BE2C (cell line): ENCODE data around the gene FOXN1.

Experiments used
- DNase-seq: peaks from one replicate; pipeline ENCODE4 v3.0.0-alpha.2; 2020
- H3K27me3 ChIP-seq: fragments of 250-450 bp; sonication (Bioruptor Pico); 2 replicates; pipeline ENCODE4 v1.5.1; 2020; ENCODE audit warnings: mild to moderate bottlenecking
- H3K36me3 ChIP-seq: fragments of 250-450 bp; sonication (Bioruptor Pico); 2 replicates; pipeline ENCODE4 v1.5.1; 2020; ENCODE audit warnings: mild to moderate bottlenecking
- H3K4me1 ChIP-seq: fragments of 250-450 bp; sonication (Bioruptor Pico); 2 replicates; pipeline ENCODE4 v1.5.1; 2020
- H3K4me3 ChIP-seq: 2 replicates; pipeline ENCODE4 v1.5.1; 2011; ENCODE audit warnings: low read depth, low read length
- H3K9me3 ChIP-seq: fragments of 250-450 bp; sonication (Bioruptor Pico); 2 replicates; pipeline ENCODE4 v1.5.1; 2020
- TF ChIP-seq, protein P1 (sequence below): IDR thresholded peaks from 2 replicates; pipeline ENCODE4 v1.5.1; 2012; ENCODE audit warnings: mild to moderate bottlenecking, low read depth, low read length

Gene FOXN1

GRCh38 chr17:28524476-28525424 lies 18.6 kb downstream of the FOXN1 start:
- no peak overlapping the region for H3K4me3 ChIP-seq
- no peaks in the 10 kb centered on the region for H3K27me3 ChIP-seq
- TF ChIP-seq, protein P1, sequence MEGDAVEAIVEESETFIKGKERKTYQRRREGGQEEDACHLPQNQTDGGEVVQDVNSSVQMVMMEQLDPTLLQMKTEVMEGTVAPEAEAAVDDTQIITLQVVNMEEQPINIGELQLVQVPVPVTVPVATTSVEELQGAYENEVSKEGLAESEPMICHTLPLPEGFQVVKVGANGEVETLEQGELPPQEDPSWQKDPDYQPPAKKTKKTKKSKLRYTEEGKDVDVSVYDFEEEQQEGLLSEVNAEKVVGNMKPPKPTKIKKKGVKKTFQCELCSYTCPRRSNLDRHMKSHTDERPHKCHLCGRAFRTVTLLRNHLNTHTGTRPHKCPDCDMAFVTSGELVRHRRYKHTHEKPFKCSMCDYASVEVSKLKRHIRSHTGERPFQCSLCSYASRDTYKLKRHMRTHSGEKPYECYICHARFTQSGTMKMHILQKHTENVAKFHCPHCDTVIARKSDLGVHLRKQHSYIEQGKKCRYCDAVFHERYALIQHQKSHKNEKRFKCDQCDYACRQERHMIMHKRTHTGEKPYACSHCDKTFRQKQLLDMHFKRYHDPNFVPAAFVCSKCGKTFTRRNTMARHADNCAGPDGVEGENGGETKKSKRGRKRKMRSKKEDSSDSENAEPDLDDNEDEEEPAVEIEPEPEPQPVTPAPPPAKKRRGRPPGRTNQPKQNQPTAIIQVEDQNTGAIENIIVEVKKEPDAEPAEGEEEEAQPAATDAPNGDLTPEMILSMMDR = no peak
- no peak for DNase-seq
- no peaks in the 10 kb centered on the region for H3K36me3 ChIP-seq
- H3K4me1 ChIP-seq = no peaks in the 10 kb centered on the region
- H3K9me3 ChIP-seq = no peaks in the 10 kb centered on the region

GRCh38 chr17:28526381-28526780 lies 20.2 kb downstream of the FOXN1 start:
- H3K9me3 ChIP-seq = no peaks in the 10 kb centered on the region
- TF ChIP-seq, protein P1 = no peak
- DNase-seq = no peak

DNA sequence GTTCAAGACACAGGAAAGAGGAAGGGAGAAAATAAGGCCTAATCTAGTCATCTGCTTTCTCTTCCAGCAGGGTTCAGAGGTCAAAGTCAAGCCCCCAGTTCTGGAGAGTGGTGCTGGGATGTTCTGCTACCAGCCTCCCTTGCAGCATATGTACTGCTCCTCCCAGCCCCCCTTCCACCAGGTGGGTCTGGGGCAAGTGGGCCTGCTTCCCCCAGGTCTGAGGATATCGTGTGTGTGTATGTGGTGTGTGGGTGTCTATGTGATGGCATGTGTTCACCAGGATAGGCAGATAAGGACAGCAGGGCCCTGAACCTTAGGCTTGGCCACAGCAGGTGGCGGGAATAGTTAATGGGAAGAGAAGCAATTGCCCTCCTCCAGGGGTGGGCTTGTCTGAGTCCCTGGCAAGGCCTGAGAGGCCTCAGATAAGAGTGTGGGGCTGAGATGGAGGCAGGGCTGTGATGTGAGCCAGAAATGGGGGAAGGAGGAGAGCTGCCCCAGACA lies 21.1 kb downstream of the FOXN1 start:
- TF ChIP-seq, protein P1 = no peak
- Histone ChIP-seq H3K9me3 (no peaks in the 10 kb centered on the region), H3K4me3 (no peak overlapping the region), H3K36me3 (no peaks in the 10 kb centered on the region), H3K4me1 (no peaks in the 10 kb centered on the region), H3K27me3 (no peaks in the 10 kb centered on the region)
- no peak for DNase-seq

More at GRCh38 chr17:28526381-28526780, 20.2 kb downstream of the FOXN1 start:
- Histone ChIP-seq H3K27me3 (no peaks in the 10 kb centered on the region), H3K4me1 (no peaks in the 10 kb centered on the region), H3K4me3 (no peak overlapping the region), H3K36me3 (no peaks in the 10 kb centered on the region)

DNA sequence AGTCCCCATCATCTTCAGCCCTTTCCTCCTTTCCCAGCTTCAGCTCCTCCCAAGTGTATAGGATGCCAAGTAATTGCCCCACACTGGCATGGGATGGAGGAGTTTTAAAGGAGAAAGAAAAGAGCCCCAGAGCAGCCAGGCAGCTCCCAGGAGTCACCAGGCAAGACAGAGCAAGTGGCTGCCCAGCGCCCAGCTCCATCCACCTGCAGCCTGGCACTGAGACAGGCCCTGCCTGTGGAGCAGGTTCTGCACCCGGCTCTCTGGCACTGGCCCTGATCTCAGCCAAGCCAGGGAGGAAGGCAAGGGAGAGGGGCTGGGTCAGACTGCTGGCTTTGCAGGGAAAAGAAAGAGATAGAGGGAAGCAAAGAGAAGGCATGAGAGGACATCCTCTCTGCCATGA lies 21.7 kb downstream of the FOXN1 start:
- TF ChIP-seq, protein P1 = no peak
- no peaks in the 10 kb centered on the region for H3K36me3 ChIP-seq
- H3K4me3 ChIP-seq = no peak overlapping the region
- H3K9me3 ChIP-seq = no peaks in the 10 kb centered on the region
- H3K4me1 ChIP-seq = no peaks in the 10 kb centered on the region
- no peak for DNase-seq
- no peaks in the 10 kb centered on the region for H3K27me3 ChIP-seq

- H3K27me3 ChIP-seq = no peaks in the 10 kb centered on the region
- DNase-seq = no peak
- no peak overlapping the region for H3K4me3 ChIP-seq
- TF ChIP-seq, protein P1 = no peak
- H3K4me1 ChIP-seq = no peaks in the 10 kb centered on the region
- no peaks in the 10 kb centered on the region for H3K36me3 ChIP-seq
- no peaks in the 10 kb centered on the region for H3K9me3 ChIP-seq
Observed at GRCh38 chr17:28528327-28529012, 22.3 kb downstream of the FOXN1 start.

- H3K27me3 ChIP-seq = no peaks in the 10 kb centered on the region
- H3K4me3 ChIP-seq = no peak overlapping the region
- TF ChIP-seq, protein P1 = no peak
- no peaks in the 10 kb centered on the region for H3K36me3 ChIP-seq
- no peak for DNase-seq
- no peaks in the 10 kb centered on the region for H3K9me3 ChIP-seq
- no peaks in the 10 kb centered on the region for H3K4me1 ChIP-seq
Observed at GRCh38 chr17:28529013-28529400, 22.9 kb downstream of the FOXN1 start.
